Activated gamma-delta T cell treated with Interleukin-2 at 50 U/mL for 16 hours (primary cell): ENCODE results near the gene CD22.
"Not testable (repeated sequence)": the region's sequence is repeated elsewhere in the genome, so short reads cannot be mapped to it uniquely, and the experiment has no call there.

ENCODE experiments used
- DNase-seq: peaks from one replicate; pipeline ENCODE4 v3.0.0-alpha.2; 2020

Gene CD22

GRCh38 chr19:35328851-35329285, at the start of gene CD22:
TSS of gene CD22 (plus strand) at chr19:35329187. CDS start at chr19:35332041, 2,854 bp downstream.
- DNase-seq: no peak

GRCh38 chr19:35279374-35279773, 49.6 kb upstream of the CD22 start:
- no peak for DNase-seq

- no peak for DNase-seq
Observed at GRCh38 chr19:35279985-35280821, 48.8 kb upstream of the CD22 start.

GRCh38 chr19:35281303-35281702, 47.7 kb upstream of the CD22 start:
- DNase-seq: no peak

GRCh38 chr19:35284153-35285094, 44.6 kb upstream of the CD22 start:
- no peak for DNase-seq

- no peak for DNase-seq
Observed at GRCh38 chr19:35285095-35285449, 43.9 kb upstream of the CD22 start.

GRCh38 chr19:35285465-35285864, 43.5 kb upstream of the CD22 start:
- not testable (repeated sequence) for DNase-seq

- not testable (repeated sequence) for DNase-seq
Observed at GRCh38 chr19:35286101-35286500, 42.9 kb upstream of the CD22 start.

GRCh38 chr19:35287713-35288112, 41.3 kb upstream of the CD22 start:
- DNase-seq: no peak

GRCh38 chr19:35288331-35288730, 40.7 kb upstream of the CD22 start:
- DNase-seq: no peak

GRCh38 chr19:35288906-35289305, 40.1 kb upstream of the CD22 start:
- no peak for DNase-seq

GRCh38 chr19:35290381-35291127, 38.4 kb upstream of the CD22 start:
- DNase-seq: no peak

- DNase-seq: no peak
Observed at GRCh38 chr19:35291259-35291658, 37.7 kb upstream of the CD22 start.

GRCh38 chr19:35291916-35292315, 37.1 kb upstream of the CD22 start, which contains the start of gene MAG:
TSS of gene MAG (plus strand) at chr19:35292161. CDS start at chr19:35295409, 3,248 bp downstream.
- DNase-seq: no peak

- no peak for DNase-seq
Observed at GRCh38 chr19:35292421-35293362, 36.3 kb upstream of the CD22 start.

GRCh38 chr19:35293363-35293739, 35.6 kb upstream of the CD22 start:
- no peak for DNase-seq

GRCh38 chr19:35293808-35294207, 35.2 kb upstream of the CD22 start:
- DNase-seq: no peak

GRCh38 chr19:35294328-35294727, 34.7 kb upstream of the CD22 start:
- DNase-seq: no peak

GRCh38 chr19:35294859-35295791, 33.9 kb upstream of the CD22 start:
- DNase-seq: no peak

GRCh38 chr19:35295792-35296462, 33.1 kb upstream of the CD22 start:
- DNase-seq: peak; percentile 35
